ENCODE data around the gene PIP5K1C. TPM values are rescaled to one million over a fixed set of nuclear protein-coding genes. Genes with fewer than 3 reads are reported as not detected.

PIP5K1C gene
- total RNA-seq, 1 experiment from 2014 or later = 23.6 TPM

- TF ChIP-seq, protein P1, sequence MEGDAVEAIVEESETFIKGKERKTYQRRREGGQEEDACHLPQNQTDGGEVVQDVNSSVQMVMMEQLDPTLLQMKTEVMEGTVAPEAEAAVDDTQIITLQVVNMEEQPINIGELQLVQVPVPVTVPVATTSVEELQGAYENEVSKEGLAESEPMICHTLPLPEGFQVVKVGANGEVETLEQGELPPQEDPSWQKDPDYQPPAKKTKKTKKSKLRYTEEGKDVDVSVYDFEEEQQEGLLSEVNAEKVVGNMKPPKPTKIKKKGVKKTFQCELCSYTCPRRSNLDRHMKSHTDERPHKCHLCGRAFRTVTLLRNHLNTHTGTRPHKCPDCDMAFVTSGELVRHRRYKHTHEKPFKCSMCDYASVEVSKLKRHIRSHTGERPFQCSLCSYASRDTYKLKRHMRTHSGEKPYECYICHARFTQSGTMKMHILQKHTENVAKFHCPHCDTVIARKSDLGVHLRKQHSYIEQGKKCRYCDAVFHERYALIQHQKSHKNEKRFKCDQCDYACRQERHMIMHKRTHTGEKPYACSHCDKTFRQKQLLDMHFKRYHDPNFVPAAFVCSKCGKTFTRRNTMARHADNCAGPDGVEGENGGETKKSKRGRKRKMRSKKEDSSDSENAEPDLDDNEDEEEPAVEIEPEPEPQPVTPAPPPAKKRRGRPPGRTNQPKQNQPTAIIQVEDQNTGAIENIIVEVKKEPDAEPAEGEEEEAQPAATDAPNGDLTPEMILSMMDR (IDR thresholded peaks at IDR 0.05; ENCODE audit: unreplicated experiment) = no peak
- Mint-ChIP-seq H3K27me3 (ENCODE audit: unreplicated experiment) (no peaks in the 10 kb centered on the region), H3K27ac (ENCODE audit: unreplicated experiment) (no peak overlapping the region), H3K9me3 (ENCODE audit: low read depth, unreplicated experiment) (no peaks in the 10 kb centered on the region), H3K36me3 (ENCODE audit: insufficient read depth, unreplicated experiment) (peaks cover 30% of the 10 kb centered on the region), H3K4me3 (ENCODE audit: low read depth, unreplicated experiment) (no peak overlapping the region), H3K4me1 (ENCODE audit: low read depth, unreplicated experiment) (peaks cover 9% of the 10 kb centered on the region)
- intact Hi-C loops (cut with micrococcal nuclease; ENCODE audit: unreplicated experiment) = no loop called here
- no TSS peak for BruUV-seq (replicated peaks)
- no peak for DNase-seq
- CTCF ChIA-PET = no interaction called here
Measured at GRCh38 chr19:3723883-3724282, 23.6 kb upstream of the PIP5K1C start.

DNA sequence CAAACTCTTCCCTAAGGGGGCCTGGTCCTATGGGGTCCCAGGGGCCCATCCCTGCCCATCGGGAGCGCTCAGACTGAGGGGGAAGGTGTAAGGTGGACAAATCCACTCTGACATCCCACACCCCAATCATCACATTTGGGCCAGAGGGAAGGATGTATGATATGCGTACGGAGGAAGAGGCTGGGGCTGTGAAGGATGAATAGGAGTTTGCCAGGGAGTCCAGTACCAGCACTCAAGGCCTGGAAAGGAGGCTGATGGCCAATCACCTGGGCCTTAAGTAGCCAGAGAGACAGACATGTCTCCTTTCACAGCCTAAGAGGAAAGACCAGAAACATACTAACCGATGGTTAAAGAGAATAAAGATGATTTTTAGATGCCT, 22.8 kb upstream of the PIP5K1C start:
- BruUV-seq (replicated peaks) = no TSS peak
- H3K4me3 Mint-ChIP-seq (ENCODE audit: low read depth, unreplicated experiment) = peak overlapping the region; percentile 74
- intact Hi-C loops (cut with micrococcal nuclease; ENCODE audit: unreplicated experiment) = no loop called here
- no peaks in the 10 kb centered on the region for H3K27me3 Mint-ChIP-seq (ENCODE audit: unreplicated experiment)
- no peaks in the 10 kb centered on the region for H3K9me3 Mint-ChIP-seq (ENCODE audit: low read depth, unreplicated experiment)
- CTCF ChIA-PET = no interaction called here
- TF ChIP-seq, protein P1 (IDR thresholded peaks at IDR 0.05; ENCODE audit: unreplicated experiment) = no peak
- no peak for DNase-seq
- peaks cover 30% of the 10 kb centered on the region for H3K36me3 Mint-ChIP-seq (ENCODE audit: insufficient read depth, unreplicated experiment)
- H3K27ac Mint-ChIP-seq (ENCODE audit: unreplicated experiment) = no peak overlapping the region
- H3K4me1 Mint-ChIP-seq (ENCODE audit: low read depth, unreplicated experiment) = peaks cover 9% of the 10 kb centered on the region

DNA sequence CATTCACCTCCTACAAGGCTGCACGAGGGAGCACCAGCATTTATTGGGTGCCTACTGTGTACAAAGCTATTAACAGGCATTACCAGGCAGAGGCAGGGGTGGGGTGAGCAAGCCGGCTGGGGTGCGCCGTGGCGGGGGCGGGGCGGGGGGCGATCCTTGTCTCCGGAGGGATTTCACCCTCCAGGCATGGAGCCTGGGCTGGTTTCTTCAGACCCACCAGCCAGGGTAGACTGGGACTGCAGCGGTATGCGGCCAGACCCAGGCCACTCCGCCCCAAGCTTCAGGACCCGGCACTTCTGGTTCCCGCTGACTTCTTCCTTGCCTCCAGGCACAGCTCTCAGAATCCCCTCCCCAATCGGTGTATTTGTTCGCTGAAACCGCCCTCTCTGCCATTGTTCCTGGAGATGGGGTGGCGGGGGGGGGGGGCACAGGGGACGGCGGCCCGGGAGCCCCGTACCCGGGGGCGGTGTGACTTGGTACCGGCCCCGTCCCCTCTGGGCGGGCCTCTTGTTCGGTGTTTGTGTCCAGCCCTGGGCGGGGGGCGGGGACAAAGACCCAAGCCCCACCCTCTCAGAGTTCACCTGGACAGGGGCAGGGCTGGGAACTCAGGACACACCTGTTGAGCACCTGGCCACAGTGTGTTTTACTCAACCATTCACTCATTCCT, 22.3 kb upstream of the PIP5K1C start:
- no peaks in the 10 kb centered on the region for H3K9me3 Mint-ChIP-seq (ENCODE audit: low read depth, unreplicated experiment)
- H3K4me1 Mint-ChIP-seq (ENCODE audit: low read depth, unreplicated experiment) = peaks cover 9% of the 10 kb centered on the region
- TF ChIP-seq, protein P1 (IDR thresholded peaks at IDR 0.05; ENCODE audit: unreplicated experiment) = no peak
- no TSS peak for BruUV-seq (replicated peaks)
- peak; percentile 61 for DNase-seq
- H3K4me3 Mint-ChIP-seq (ENCODE audit: low read depth, unreplicated experiment) = peak overlapping the region; percentile 74
- intact Hi-C loops (cut with micrococcal nuclease; ENCODE audit: unreplicated experiment) = no loop called here
- no peaks in the 10 kb centered on the region for H3K27me3 Mint-ChIP-seq (ENCODE audit: unreplicated experiment)
- CTCF ChIA-PET = interaction anchor here (0.6 to 1.1 kb wide), 3 partner anchors 12 to 71 kb away, joined by 3 to 9 read pairs (median 4); no protein-coding TSS in a partner anchor
- peak overlapping the region; percentile 56 for H3K27ac Mint-ChIP-seq (ENCODE audit: unreplicated experiment)
- peaks cover 34% of the 10 kb centered on the region for H3K36me3 Mint-ChIP-seq (ENCODE audit: insufficient read depth, unreplicated experiment)

DNA sequence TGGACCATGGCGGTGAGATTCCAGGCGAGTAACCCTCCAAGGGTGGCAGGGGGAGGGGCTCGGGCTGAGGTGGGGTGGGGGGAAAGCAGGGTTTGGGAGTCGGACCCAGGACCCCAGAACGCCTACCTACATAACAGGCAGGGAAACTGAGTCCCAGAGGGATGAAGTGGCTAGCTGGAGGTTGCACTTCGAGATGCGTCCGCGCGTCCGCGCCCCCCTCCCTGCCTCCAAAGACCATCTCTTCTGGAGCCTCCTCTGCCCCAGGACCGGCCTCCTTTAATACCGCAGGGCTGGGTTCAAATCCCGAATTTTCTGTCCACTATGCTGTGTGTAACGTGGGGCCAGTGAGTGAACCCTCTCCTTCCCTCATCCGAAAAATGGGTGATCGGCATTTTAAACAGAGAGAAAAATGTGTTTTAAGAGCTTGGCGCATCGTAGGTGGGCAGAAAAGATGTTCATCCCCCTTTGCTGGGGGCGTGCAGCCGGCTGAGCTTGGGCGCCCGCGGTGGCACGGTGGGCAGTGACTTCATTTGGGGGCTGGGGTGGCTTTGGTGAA, 21.7 kb upstream of the PIP5K1C start:
- no peak for DNase-seq
- H3K4me1 Mint-ChIP-seq (ENCODE audit: low read depth, unreplicated experiment) = peaks cover 9% of the 10 kb centered on the region
- BruUV-seq (replicated peaks) = no TSS peak
- H3K27ac Mint-ChIP-seq (ENCODE audit: unreplicated experiment) = peak overlapping the region; percentile 56
- H3K4me3 Mint-ChIP-seq (ENCODE audit: low read depth, unreplicated experiment) = peak overlapping the region; percentile 74
- CTCF ChIA-PET = interaction anchor here (0.6 to 1.1 kb wide), 3 partner anchors 12 to 72 kb away, joined by 3 to 9 read pairs (median 4); no protein-coding TSS in a partner anchor
- no peaks in the 10 kb centered on the region for H3K9me3 Mint-ChIP-seq (ENCODE audit: low read depth, unreplicated experiment)
- TF ChIP-seq, protein P1 (IDR thresholded peaks at IDR 0.05; ENCODE audit: unreplicated experiment) = no peak
- peaks cover 35% of the 10 kb centered on the region for H3K36me3 Mint-ChIP-seq (ENCODE audit: insufficient read depth, unreplicated experiment)
- intact Hi-C loops (cut with micrococcal nuclease; ENCODE audit: unreplicated experiment) = no loop called here
- H3K27me3 Mint-ChIP-seq (ENCODE audit: unreplicated experiment) = no peaks in the 10 kb centered on the region
